PC-3 (cell line): ENCODE data around the gene NPL.

Source experiments
- CTCF ChIP-seq: fragments of 300-600 bp; sonication (generic); conservative IDR thresholded peaks from 2 replicates; pipeline ENCODE4 v1.5.1; 2017; ENCODE audit warnings: antibody characterized with exemption, low read depth, mild to moderate bottlenecking, low read length
- EZH2phosphoT487 ChIP-seq: fragments of 300-600 bp; sonication (generic); IDR thresholded peaks from 2 replicates; pipeline ENCODE4 v1.6.1; 2018; ENCODE audit warnings: mild to moderate bottlenecking, antibody characterized with exemption, low read length, borderline replicate concordance

GRCh38 chr1:182742780-182743179, 46.8 kb upstream of the NPL start:
- TF ChIP-seq CTCF (no peak), EZH2phosphoT487 (no peak)
